Motor neuron (in vitro differentiated cells): Measurements from ENCODE around the gene ETFA. TPM values are rescaled to one million over a fixed set of nuclear protein-coding genes. Genes with fewer than 3 reads are reported as not detected.

ENCODE experiments used
- ATAC-seq, 8 experiments: fragments of 200-7000 bp; cut with Tn5 transposase; replicated peaks in 6 of 8; 2 replicates each; pipeline ENCODE4 v1.8.0; 2021; ENCODE audit warnings: mild to moderate bottlenecking in 8 of 8, moderate library complexity in 8 of 8
- H3K27ac ChIP-seq, 2 donors: fragments of 250-450 bp; sonication (Bioruptor Pico); 2 replicates each; pipeline ENCODE4 v1.9.0; 2021; ENCODE audit warnings: antibody characterized with exemption in 2 of 2, mild to moderate bottlenecking in 2 of 2, moderate library complexity in 1 of 2
- H3K4me1 ChIP-seq, 2 donors: fragments of 250-450 bp; sonication (Bioruptor Pico); replicated peaks in 1 of 2; 2 replicates each; pipeline ENCODE4 v1.6.1; 2021; ENCODE audit warnings: antibody characterized with exemption in 2 of 2, mild to moderate bottlenecking in 2 of 2, moderate library complexity in 1 of 2
- H3K4me3 ChIP-seq, 5 donors: fragments of 250-450 bp; sonication (Bioruptor Pico); 2 replicates each; pipeline ENCODE4 v1.9.0; 2021; ENCODE audit warnings: antibody characterized with exemption in 5 of 5, mild to moderate bottlenecking in 5 of 5, moderate library complexity in 4 of 5
- WGBS, 10 experiments: fragments of 450-650 bp; shearing (Covaris generic); methylation state at CpG; one replicate each; pipeline ENCODE4 v1.0.0; 2022; 5-methylcytosine and 5-hydroxymethylcytosine counted together
- in situ Hi-C, 9 experiments: fragments of 400-800 bp; cut with MboI; loops; one replicate each; pipeline ENCODE4 v1.15.0; 2021; ENCODE audit warnings: low sequenced_read_pairs in 9 of 9, low pct_unique_long_range_greater_than_20kb in 2 of 9; ENCODE audit not compliant: unreplicated experiment in 9 of 9
- total RNA-seq, 8 experiments: library from RNA; unstranded; fragments of 300-600 nt; gene quantifications; 2 replicates each; pipeline versions ENCODE4 v1.2.3 to v1.2.4, GENCODE V29; 2022

The ETFA gene
- total RNA-seq, 8 experiments from 2014 or later = 53.2 to 195 (median 77.1) TPM

DNA sequence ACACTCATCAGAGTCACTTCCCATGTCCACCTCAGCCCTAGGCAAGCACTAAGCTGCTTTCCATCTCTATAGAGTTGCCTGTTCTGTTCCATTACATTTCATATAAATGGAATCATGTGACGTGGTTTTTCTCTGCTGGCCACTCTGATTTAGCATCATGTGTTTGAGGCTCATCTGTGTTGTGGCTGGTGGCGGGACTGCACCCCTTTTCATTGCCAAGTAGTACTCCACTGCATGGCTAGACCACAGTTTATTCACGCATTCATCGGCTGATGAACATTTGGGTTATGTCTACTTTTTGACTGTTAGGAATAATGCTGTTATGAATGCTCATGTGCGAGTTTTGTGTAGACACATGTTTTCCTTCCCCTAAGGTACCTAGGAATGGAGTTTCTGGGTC lies 136.6 kb downstream of the ETFA start:
- WGBS, 10 experiments = 76 to 100% (median 90%) methylated on average over 2 to 5 of the region's 5 CpGs; no CpG with 5 or more reads in 2 of the 10 experiments
- H3K4me3 ChIP-seq = no peak overlapping the region
- no peak for ATAC-seq
- H3K4me1 ChIP-seq = peaks cover 14 to 15% of the 10 kb centered on the region in 2 donors
- in situ Hi-C loops = loop anchor here in 2 of 9 experiments (25.0 kb wide), 1 partner anchor 688 kb away; no protein-coding TSS in a partner anchor
- no peak overlapping the region for H3K27ac ChIP-seq

DNA sequence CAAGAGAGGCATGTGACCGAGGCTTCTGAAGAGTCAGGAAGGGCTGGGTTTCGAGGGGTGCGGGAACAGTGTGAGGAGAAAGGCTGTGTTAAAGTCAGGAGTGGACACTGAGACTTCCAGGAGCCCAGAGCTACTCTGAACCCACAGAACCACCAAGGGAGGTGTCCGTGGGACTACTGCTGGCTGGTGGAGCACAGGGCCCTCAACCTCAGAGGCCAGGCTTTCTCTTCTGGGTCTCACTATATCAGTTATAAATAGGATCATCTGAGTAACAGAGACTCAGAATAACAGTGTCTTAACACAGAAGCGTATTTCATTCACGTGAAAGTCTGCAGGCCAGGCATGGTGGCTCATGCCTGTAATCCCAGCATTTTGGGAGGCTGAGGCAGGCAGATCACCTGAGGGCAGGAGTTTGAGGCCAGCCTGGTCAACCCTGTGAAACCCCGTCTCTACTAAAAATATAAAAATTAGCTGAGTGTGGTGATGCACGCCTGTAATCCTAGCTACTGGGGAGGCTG lies 137.9 kb downstream of the ETFA start:
- peak in 1 of 8 experiments; percentile 5 for ATAC-seq
- in situ Hi-C loops = no loop called here
- 90 to 100% (median 100%) methylated on average over 1 to 4 of the region's 8 CpGs; no CpG with 5 or more reads in 2 of the 10 experiments for WGBS, 10 experiments
- Histone ChIP-seq H3K27ac (no peak overlapping the region), H3K4me3 (no peak overlapping the region), H3K4me1 (peaks cover 10 to 11% of the 10 kb centered on the region in 2 donors)

DNA sequence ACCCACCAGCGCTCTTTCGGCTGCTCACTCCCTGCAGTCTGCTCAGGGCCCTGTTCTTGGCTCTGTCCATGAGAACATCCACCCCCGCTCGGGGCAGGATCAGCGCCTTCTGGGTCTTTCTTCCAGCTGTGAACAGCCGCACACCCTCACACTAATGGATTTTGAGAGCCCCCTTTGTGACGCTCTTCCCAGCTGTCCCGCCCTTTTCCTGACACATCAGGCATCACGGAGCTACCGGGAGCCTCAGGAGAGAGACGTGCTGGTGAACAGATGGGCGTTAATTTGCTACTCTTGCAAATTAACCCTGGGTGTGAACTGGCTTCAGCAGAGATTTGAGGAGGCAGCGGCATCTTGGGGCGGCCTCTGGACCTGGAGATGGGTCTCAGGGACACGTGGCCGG lies 138.5 kb downstream of the ETFA start:
- Histone ChIP-seq H3K4me1 (peaks cover 4 to 6% of the 10 kb centered on the region in 2 donors), H3K27ac (peak overlapping the region in 1 of 2 donors; percentile 36), H3K4me3 (no peak overlapping the region)
- in situ Hi-C loops = no loop called here
- peak in 6 of 8 experiments; percentile 9 to 65 (median 26) for ATAC-seq
- 20 to 100% (median 79%) methylated on average over 2 to 8 of the region's 16 CpGs; no CpG with 5 or more reads in 1 of the 10 experiments for WGBS, 10 experiments

DNA sequence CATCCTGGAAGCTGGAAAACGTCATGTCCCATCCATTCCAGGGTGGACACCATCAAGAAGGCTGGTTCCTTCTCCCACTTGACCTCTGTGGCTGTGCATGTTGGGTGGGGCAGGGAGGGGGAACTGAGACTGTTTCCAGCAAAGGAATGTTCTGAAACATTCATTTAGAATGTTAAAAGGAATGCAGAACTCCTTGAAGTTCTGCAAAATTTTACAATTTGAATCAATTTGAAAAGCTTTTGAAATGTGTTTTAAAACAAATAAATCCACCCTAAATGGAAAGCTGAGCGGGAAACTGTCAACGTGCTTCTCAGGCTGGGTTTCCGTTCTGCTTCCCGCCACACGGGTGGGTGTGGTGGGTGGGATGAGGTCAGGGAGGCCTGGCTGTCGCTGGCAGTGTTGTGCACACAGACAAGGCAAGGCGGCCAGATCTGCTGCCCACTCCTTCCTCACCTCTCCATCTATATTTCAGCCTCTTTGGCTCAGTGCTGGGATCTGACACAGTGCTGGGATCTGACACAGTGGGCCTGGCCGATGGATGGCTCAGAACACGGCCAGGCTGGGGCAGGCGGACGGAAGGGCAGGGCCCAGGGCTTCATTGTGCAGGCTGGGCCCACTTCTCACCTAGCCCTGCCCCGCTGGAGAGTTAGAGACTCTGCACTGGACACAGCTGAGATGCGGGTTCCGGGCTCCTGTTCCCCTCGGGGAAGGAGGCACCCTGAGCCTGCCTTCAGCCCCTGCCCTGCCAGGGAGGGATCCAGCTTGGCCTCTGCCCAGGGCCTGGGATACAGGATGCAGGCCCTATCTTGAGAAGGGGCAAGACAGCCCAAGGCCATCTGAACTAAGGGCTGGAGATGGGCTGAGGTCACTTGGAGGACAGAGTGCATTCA lies 141.1 kb downstream of the ETFA start:
- H3K27ac ChIP-seq = no peak overlapping the region
- 0 to 100% (median 63%) methylated on average over 1 to 5 of the region's 16 CpGs; no CpG with 5 or more reads in 5 of the 10 experiments for WGBS, 10 experiments
- peaks cover 0 to 6% of the 10 kb centered on the region in 2 donors for H3K4me1 ChIP-seq
- ATAC-seq = peak; percentile 52 to 79 (median 68)
- in situ Hi-C loops = no loop called here
- no peak overlapping the region for H3K4me3 ChIP-seq

DNA sequence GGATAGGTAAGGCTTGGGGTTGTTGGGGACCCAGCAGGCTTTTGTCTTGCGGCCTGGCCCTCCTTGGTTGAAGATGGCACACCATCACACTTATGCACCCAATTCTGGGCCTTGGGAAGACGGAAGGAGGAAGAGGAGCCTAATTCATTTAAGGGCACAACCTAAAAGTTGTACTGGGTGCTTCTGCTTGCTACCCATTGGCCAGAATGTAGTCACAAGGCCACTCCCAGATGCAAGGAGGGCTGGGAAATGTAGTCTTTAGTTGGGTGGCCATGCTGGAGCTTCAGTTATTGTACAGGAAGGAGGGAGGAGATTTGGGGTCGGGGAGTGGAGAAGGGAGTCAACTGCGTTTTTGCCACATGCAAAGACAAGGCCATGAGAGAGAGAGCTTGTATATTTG lies 142.3 kb downstream of the ETFA start:
- in situ Hi-C loops = no loop called here
- H3K4me1 ChIP-seq = peaks cover 0 to 6% of the 10 kb centered on the region in 2 donors
- H3K27ac ChIP-seq = no peak overlapping the region
- WGBS, 10 experiments = 25 to 100% (median 65%) methylated on average over 1 to 4 of the region's 4 CpGs; no CpG with 5 or more reads in 3 of the 10 experiments
- peak in 4 of 8 experiments; percentile 7 to 77 (median 24) for ATAC-seq
- no peak overlapping the region for H3K4me3 ChIP-seq

DNA sequence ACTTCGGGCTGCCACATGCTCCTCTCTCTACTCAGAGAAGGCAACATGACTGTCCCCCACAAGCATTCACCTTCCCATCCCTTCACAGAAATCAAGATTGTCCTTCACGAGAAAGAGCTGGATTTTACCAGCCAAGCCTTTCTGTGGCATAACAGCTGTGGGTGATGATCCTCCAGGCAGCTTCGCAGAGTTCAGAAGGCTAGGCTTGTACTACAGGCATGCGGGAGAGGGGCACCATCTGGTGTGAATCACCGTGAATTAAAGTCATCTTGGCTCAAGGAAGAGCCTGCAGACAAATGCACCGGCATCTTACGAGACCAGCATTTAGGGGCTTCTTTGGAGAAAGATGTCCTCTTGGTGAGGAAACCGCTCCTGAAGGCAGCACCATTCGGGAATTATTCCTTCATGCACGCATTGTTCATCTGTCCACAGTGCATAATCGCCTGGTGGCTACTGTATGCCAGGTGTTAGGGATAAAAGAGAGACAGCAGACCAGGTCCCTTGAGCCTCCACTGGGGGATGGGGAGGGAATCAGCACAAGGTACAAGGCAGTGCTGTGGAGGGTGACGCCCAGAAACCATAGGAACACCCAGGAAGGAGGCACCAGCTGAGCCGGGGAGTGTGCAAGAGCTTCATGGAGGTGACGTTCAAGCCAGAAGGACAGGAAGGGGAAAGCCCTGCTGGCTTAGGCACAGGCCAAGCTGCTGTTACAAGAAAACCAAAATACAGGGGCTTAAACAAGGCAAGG lies 142.9 kb downstream of the ETFA start:
- in situ Hi-C loops = no loop called here
- 40 to 100% (median 91%) methylated on average over 1 to 6 of the region's 14 CpGs; no CpG with 5 or more reads in 2 of the 10 experiments for WGBS, 10 experiments
- ATAC-seq = peak in 2 of 8 experiments; percentile 1 to 13
- H3K4me3 ChIP-seq = no peak overlapping the region
- peaks cover 5 to 11% of the 10 kb centered on the region in 2 donors for H3K4me1 ChIP-seq
- no peak overlapping the region for H3K27ac ChIP-seq

DNA sequence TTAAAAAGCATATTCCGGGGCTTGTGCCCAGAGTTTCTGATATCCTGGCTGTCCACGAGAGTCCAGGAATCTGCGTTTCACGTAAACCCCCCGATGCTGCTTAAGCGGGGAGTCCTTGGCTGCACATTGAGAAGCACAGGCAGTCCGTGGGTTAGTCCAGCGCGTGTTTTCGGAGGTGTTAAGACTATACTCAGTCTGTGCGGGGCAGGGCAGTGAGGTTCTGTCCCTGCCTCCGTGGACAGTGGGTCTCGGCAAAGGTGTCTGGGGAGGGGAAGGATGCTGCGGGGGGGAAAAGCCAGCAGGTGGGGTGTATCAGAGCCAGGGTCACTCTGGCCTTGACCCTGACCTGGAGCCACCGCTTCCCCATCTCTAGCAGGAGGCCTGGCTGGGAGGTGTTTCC lies 145.3 kb downstream of the ETFA start:
- no peak for ATAC-seq
- Histone ChIP-seq H3K27ac (no peak overlapping the region), H3K4me3 (no peak overlapping the region), H3K4me1 (peaks cover 28 to 29% of the 10 kb centered on the region in 2 donors)
- in situ Hi-C loops = no loop called here
- WGBS, 10 experiments = 60 to 92% (median 90%) methylated on average over 1 to 6 of the region's 15 CpGs; no CpG with 5 or more reads in 5 of the 10 experiments

Other genes with a start within 250 kb of the ETFA start
- gene ISL2, start 25.3 kb upstream of the ETFA start, total RNA-seq = 10 to 100 TPM in 1 of 8 experiments, 1 to 10 TPM in 5, under 1 TPM in 2; 0.49 to 11.1 (median 1.6) TPM